ENCODE results near the gene RDM1. TPM values are rescaled to one million over a fixed set of nuclear protein-coding genes. Genes with fewer than 3 reads are reported as not detected.
"Not testable (repeated sequence)": the region's sequence is repeated elsewhere in the genome, so short reads cannot be mapped to it uniquely, and the experiment has no call there.

Gene RDM1
- total RNA-seq, 1 donor from 2014 or later = not detected

- no peak for ATAC-seq
- no peak overlapping the region for H3K27ac ChIP-seq
Measured at GRCh38 chr17:35903451-35903850, 27.1 kb downstream of the RDM1 start.

GRCh38 chr17:35901631-35902175 is 28.9 kb downstream of the RDM1 start:
- ATAC-seq (no peak), DNase-seq (no peak)
- H3K4me3 ChIP-seq = no peak overlapping the region
- intact Hi-C loops (cut with DNase I) = no loop called here
- no peaks in the 10 kb centered on the region for H3K9me3 ChIP-seq
- no peak overlapping the region for H3K27ac ChIP-seq
- no peaks in the 10 kb centered on the region for H3K36me3 ChIP-seq
- no peak for TF ChIP-seq CTCF (IDR thresholded peaks at IDR 0.05)
- no peaks in the 10 kb centered on the region for H3K27me3 ChIP-seq (ENCODE audit: low read depth)
- H3K4me1 ChIP-seq = no peaks in the 10 kb centered on the region

More at GRCh38 chr17:35903451-35903850, 27.1 kb downstream of the RDM1 start:
- TF ChIP-seq CTCF (IDR thresholded peaks at IDR 0.05) = no peak
- no peak overlapping the region for H3K4me3 ChIP-seq
- DNase-seq = no peak
- no peaks in the 10 kb centered on the region for H3K9me3 ChIP-seq
- H3K4me1 ChIP-seq = no peaks in the 10 kb centered on the region
- no peaks in the 10 kb centered on the region for H3K27me3 ChIP-seq (ENCODE audit: low read depth)
- no peaks in the 10 kb centered on the region for H3K36me3 ChIP-seq
- intact Hi-C loops (cut with DNase I) = no loop called here

- peak overlapping the region; percentile 18 for H3K27ac ChIP-seq
- intact Hi-C loops (cut with DNase I) = no loop called here
- DNase-seq = no peak
- no peaks in the 10 kb centered on the region for H3K9me3 ChIP-seq
- H3K36me3 ChIP-seq = no peaks in the 10 kb centered on the region
- no peak overlapping the region for H3K4me3 ChIP-seq
- H3K27me3 ChIP-seq (ENCODE audit: low read depth) = no peaks in the 10 kb centered on the region
- no peak for ATAC-seq
- H3K4me1 ChIP-seq = no peaks in the 10 kb centered on the region
- no peak for TF ChIP-seq CTCF (IDR thresholded peaks at IDR 0.05)
Measured at GRCh38 chr17:35900708-35901480, 29.7 kb downstream of the RDM1 start.

- ATAC-seq = no peak
- no peaks in the 10 kb centered on the region for H3K27me3 ChIP-seq (ENCODE audit: low read depth)
- no peak for TF ChIP-seq CTCF (IDR thresholded peaks at IDR 0.05)
- intact Hi-C loops (cut with DNase I) = no loop called here
- no peak overlapping the region for H3K27ac ChIP-seq
- no peaks in the 10 kb centered on the region for H3K9me3 ChIP-seq
- H3K36me3 ChIP-seq = no peaks in the 10 kb centered on the region
- H3K4me3 ChIP-seq = no peak overlapping the region
- H3K4me1 ChIP-seq = no peaks in the 10 kb centered on the region
- no peak for DNase-seq
Measured at GRCh38 chr17:35900280-35900679, 30.3 kb downstream of the RDM1 start.

- DNase-seq (peak; percentile 55), ATAC-seq (peak; percentile 33 to 58)
- no peak for TF ChIP-seq CTCF (IDR thresholded peaks at IDR 0.05)
- Histone ChIP-seq H3K4me1 (no peaks in the 10 kb centered on the region), H3K4me3 (no peak overlapping the region), H3K27ac (no peak overlapping the region), H3K27me3 (ENCODE audit: low read depth) (no peaks in the 10 kb centered on the region), H3K36me3 (no peaks in the 10 kb centered on the region), H3K9me3 (no peaks in the 10 kb centered on the region)
- intact Hi-C loops (cut with DNase I) = no loop called here
Measured at GRCh38 chr17:35898283-35899070, 32.1 kb downstream of the RDM1 start.

- H3K4me3 ChIP-seq; H3K4me1 ChIP-seq; H3K27me3 ChIP-seq (ENCODE audit: low read depth); H3K9me3 ChIP-seq; H3K36me3 ChIP-seq; ATAC-seq; DNase-seq; intact Hi-C loops (cut with DNase I); H3K27ac ChIP-seq: not testable (repeated sequence)
Measured at GRCh38 chr17:35897772-35898171, 32.8 kb downstream of the RDM1 start.

Measured in lower lobe of right lung (tissue), 2 donors.